ENCODE measurements around the gene OR8U1. TPM values are rescaled to one million over a fixed set of nuclear protein-coding genes. Genes with fewer than 3 reads are reported as not detected.
"Not testable (repeated sequence)": the region's sequence is repeated elsewhere in the genome, so short reads cannot be mapped to it uniquely, and the experiment has no call there.

OR8U1 gene
- total RNA-seq: not detected

- ATAC-seq (no peak), DNase-seq (no peak)
- Mint-ChIP-seq H3K4me3 (no peak within 1 kb of the TSS), H3K9me3 (peaks cover 18% of the 10 kb centered on the region), H3K36me3 (ENCODE audit: insufficient read depth) (no peaks in the 10 kb centered on the region), H3K4me1 (ENCODE audit: low read depth) (no peaks in the 10 kb centered on the region), H3K27me3 (ENCODE audit: low read depth) (no peaks in the 10 kb centered on the region)
Observed at GRCh38 chr11:56375324-56375723, at the start of gene OR8U1. OR8U1 (plus strand) TSS chr11:56375624; CDS start chr11:56375624, 0 bp downstream.

- H3K27me3 Mint-ChIP-seq (ENCODE audit: low read depth): no peaks in the 10 kb centered on the region
- H3K9me3 Mint-ChIP-seq: peaks cover 4% of the 10 kb centered on the region
- H3K36me3 Mint-ChIP-seq (ENCODE audit: insufficient read depth): no peaks in the 10 kb centered on the region
- no peak overlapping the region for H3K4me3 Mint-ChIP-seq
- DNase-seq (no peak), ATAC-seq (no peak)
- H3K4me1 Mint-ChIP-seq (ENCODE audit: low read depth): no peaks in the 10 kb centered on the region
Observed at GRCh38 chr11:56331861-56332491, 43.4 kb upstream of the OR8U1 start.

GRCh38 chr11:56333156-56333555 lies 42.3 kb upstream of the OR8U1 start:
- ATAC-seq (no peak), DNase-seq (no peak)
- Mint-ChIP-seq H3K9me3 (peaks cover 4% of the 10 kb centered on the region), H3K4me3 (no peak overlapping the region), H3K36me3 (ENCODE audit: insufficient read depth) (no peaks in the 10 kb centered on the region), H3K4me1 (ENCODE audit: low read depth) (no peaks in the 10 kb centered on the region), H3K27me3 (ENCODE audit: low read depth) (no peaks in the 10 kb centered on the region)

- DNase-seq: no peak
- ATAC-seq: no peak
- H3K4me3 Mint-ChIP-seq: no peak overlapping the region
- no peaks in the 10 kb centered on the region for H3K4me1 Mint-ChIP-seq (ENCODE audit: low read depth)
- peaks cover 16% of the 10 kb centered on the region for H3K9me3 Mint-ChIP-seq
- no peaks in the 10 kb centered on the region for H3K27me3 Mint-ChIP-seq (ENCODE audit: low read depth)
- H3K36me3 Mint-ChIP-seq (ENCODE audit: insufficient read depth): no peaks in the 10 kb centered on the region
Observed at GRCh38 chr11:56340289-56340688, 35.1 kb upstream of the OR8U1 start.

GRCh38 chr11:56345739-56346138 lies 29.7 kb upstream of the OR8U1 start, which contains the start of gene OR8K1:
OR8K1 (plus strand) TSS chr11:56346039; CDS start chr11:56346039, 0 bp downstream.
- DNase-seq (no peak), ATAC-seq (no peak)
- H3K27me3 Mint-ChIP-seq (ENCODE audit: low read depth): no peaks in the 10 kb centered on the region
- no peak within 1 kb of the TSS for H3K4me3 Mint-ChIP-seq
- no peaks in the 10 kb centered on the region for H3K4me1 Mint-ChIP-seq (ENCODE audit: low read depth)
- peaks cover 25% of the 10 kb centered on the region for H3K9me3 Mint-ChIP-seq
- no peaks in the 10 kb centered on the region for H3K36me3 Mint-ChIP-seq (ENCODE audit: insufficient read depth)

- H3K27me3 Mint-ChIP-seq (ENCODE audit: low read depth): no peaks in the 10 kb centered on the region
- DNase-seq: no peak
- no peak for ATAC-seq
- H3K4me1 Mint-ChIP-seq (ENCODE audit: low read depth): no peaks in the 10 kb centered on the region
- H3K9me3 Mint-ChIP-seq: peaks cover 8% of the 10 kb centered on the region
- H3K36me3 Mint-ChIP-seq (ENCODE audit: insufficient read depth): no peaks in the 10 kb centered on the region
- H3K4me3 Mint-ChIP-seq: no peak within 1 kb of the TSS
Observed at GRCh38 chr11:56353991-56354390, 21.4 kb upstream of the OR8U1 start, which contains the start of gene OR8J1. OR8J1 (plus strand) TSS chr11:56354291; CDS start chr11:56360247, 5,956 bp downstream.

GRCh38 chr11:56380120-56380519 lies 4.7 kb downstream of the OR8U1 start:
- no peak overlapping the region for H3K4me3 Mint-ChIP-seq
- DNase-seq: no peak
- peaks cover 19% of the 10 kb centered on the region for H3K9me3 Mint-ChIP-seq
- H3K4me1 Mint-ChIP-seq (ENCODE audit: low read depth): no peaks in the 10 kb centered on the region
- no peaks in the 10 kb centered on the region for H3K36me3 Mint-ChIP-seq (ENCODE audit: insufficient read depth)
- H3K27me3 Mint-ChIP-seq (ENCODE audit: low read depth): no peaks in the 10 kb centered on the region
- no peak for ATAC-seq

- no peaks in the 10 kb centered on the region for H3K36me3 Mint-ChIP-seq (ENCODE audit: insufficient read depth)
- no peak overlapping the region for H3K4me3 Mint-ChIP-seq
- no peak for DNase-seq
- H3K9me3 Mint-ChIP-seq: peaks cover 18% of the 10 kb centered on the region
- H3K27me3 Mint-ChIP-seq (ENCODE audit: low read depth): no peaks in the 10 kb centered on the region
- ATAC-seq: no peak
- no peaks in the 10 kb centered on the region for H3K4me1 Mint-ChIP-seq (ENCODE audit: low read depth)
Observed at GRCh38 chr11:56394381-56394780, 19.0 kb downstream of the OR8U1 start.

- Mint-ChIP-seq H3K4me3 (no peak overlapping the region), H3K27me3 (ENCODE audit: low read depth) (no peaks in the 10 kb centered on the region), H3K4me1 (ENCODE audit: low read depth) (no peaks in the 10 kb centered on the region), H3K36me3 (ENCODE audit: insufficient read depth) (no peaks in the 10 kb centered on the region), H3K9me3 (peaks cover 19% of the 10 kb centered on the region)
- ATAC-seq: no peak
- DNase-seq: no peak
Observed at GRCh38 chr11:56396047-56396446, 20.6 kb downstream of the OR8U1 start.

GRCh38 chr11:56401858-56402461 lies 26.5 kb downstream of the OR8U1 start:
- not testable (repeated sequence) for H3K27me3 Mint-ChIP-seq (ENCODE audit: low read depth); H3K4me3 Mint-ChIP-seq; H3K36me3 Mint-ChIP-seq (ENCODE audit: insufficient read depth); ATAC-seq; H3K4me1 Mint-ChIP-seq (ENCODE audit: low read depth); DNase-seq
- peaks cover 19% of the 10 kb centered on the region for H3K9me3 Mint-ChIP-seq

GRCh38 chr11:56404393-56404792 lies 29.0 kb downstream of the OR8U1 start:
- H3K27me3 Mint-ChIP-seq (ENCODE audit: low read depth): no peaks in the 10 kb centered on the region
- H3K9me3 Mint-ChIP-seq: peaks cover 27% of the 10 kb centered on the region
- H3K4me1 Mint-ChIP-seq (ENCODE audit: low read depth): no peaks in the 10 kb centered on the region
- no peak overlapping the region for H3K4me3 Mint-ChIP-seq
- ATAC-seq (no peak), DNase-seq (no peak)
- no peaks in the 10 kb centered on the region for H3K36me3 Mint-ChIP-seq (ENCODE audit: insufficient read depth)

- no peak overlapping the region for H3K4me3 Mint-ChIP-seq
- DNase-seq (no peak), ATAC-seq (no peak)
- H3K27me3 Mint-ChIP-seq (ENCODE audit: low read depth): no peaks in the 10 kb centered on the region
- no peaks in the 10 kb centered on the region for H3K36me3 Mint-ChIP-seq (ENCODE audit: insufficient read depth)
- peaks cover 14% of the 10 kb centered on the region for H3K9me3 Mint-ChIP-seq
- H3K4me1 Mint-ChIP-seq (ENCODE audit: low read depth): no peaks in the 10 kb centered on the region
Observed at GRCh38 chr11:56410801-56411200, 35.4 kb downstream of the OR8U1 start.

GRCh38 chr11:56412396-56412795 lies 37.0 kb downstream of the OR8U1 start, which contains the start of gene OR5AL1:
OR5AL1 (plus strand) TSS chr11:56412696.
- DNase-seq (no peak), ATAC-seq (no peak)
- no peaks in the 10 kb centered on the region for H3K36me3 Mint-ChIP-seq (ENCODE audit: insufficient read depth)
- H3K4me1 Mint-ChIP-seq (ENCODE audit: low read depth): no peaks in the 10 kb centered on the region
- peaks cover 16% of the 10 kb centered on the region for H3K9me3 Mint-ChIP-seq
- H3K27me3 Mint-ChIP-seq (ENCODE audit: low read depth): no peaks in the 10 kb centered on the region
- no peak within 1 kb of the TSS for H3K4me3 Mint-ChIP-seq

All from activated T-cell treated with anti-CD3 and anti-CD28 coated beads, Interleukin-2, amount 50 U/mL, for 4 hours (primary cell).